ENCODE data around the gene S100PBP. TPM values are rescaled to one million over a fixed set of nuclear protein-coding genes. Genes with fewer than 3 reads are reported as not detected.

S100PBP gene
- total RNA-seq, 1 experiment from 2014 or later, result 50.1 TPM

DNA sequence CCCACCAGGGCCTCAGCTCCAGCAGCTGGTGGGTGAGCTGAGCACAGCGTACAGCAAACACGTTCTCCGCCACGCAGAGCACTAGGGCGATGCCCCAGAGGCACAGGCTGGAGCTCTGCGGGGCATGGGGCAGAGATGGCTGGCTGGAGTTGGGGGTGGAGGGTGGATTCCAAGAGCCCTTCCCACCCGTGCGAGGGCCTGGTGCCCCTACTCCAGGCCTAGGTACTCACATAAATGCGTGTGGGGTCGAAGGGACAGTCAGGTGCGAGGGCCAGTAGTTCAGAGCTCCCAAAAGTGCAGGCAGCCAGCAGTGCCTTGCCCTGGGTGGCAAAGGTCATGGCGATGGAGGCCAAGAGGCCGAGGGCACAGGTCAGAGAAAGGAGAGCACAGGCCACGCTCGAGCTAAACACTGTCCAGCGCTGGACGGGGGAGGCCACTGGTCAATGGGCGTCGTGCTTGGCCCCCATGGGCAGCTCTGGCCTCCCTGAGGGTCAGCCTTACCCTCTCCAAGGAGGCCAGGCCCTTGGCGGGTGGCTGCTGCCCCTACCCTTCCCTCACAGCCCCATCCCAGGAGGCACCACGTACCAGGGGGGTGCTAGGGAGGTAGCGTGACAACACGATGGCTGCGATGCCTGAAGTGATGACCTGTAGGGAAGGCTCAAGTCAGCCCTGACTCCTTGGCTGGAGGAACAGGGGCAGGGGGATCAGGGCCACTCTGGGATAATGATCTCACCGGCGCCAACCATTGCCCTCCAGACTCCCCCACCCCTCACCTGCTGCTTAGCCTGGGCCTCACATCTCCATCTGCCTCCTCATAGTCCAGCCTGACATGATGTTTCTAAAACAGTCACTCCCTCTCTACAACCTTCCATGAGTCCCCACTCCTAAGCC, 78.1 kb downstream of the S100PBP start:
- peaks cover 3% of the 10 kb centered on the region for H4K20me1 ChIP-seq (ENCODE audit: control insufficient read depth, insufficient read depth, insufficient read length)
- TF ChIP-seq, protein P1, sequence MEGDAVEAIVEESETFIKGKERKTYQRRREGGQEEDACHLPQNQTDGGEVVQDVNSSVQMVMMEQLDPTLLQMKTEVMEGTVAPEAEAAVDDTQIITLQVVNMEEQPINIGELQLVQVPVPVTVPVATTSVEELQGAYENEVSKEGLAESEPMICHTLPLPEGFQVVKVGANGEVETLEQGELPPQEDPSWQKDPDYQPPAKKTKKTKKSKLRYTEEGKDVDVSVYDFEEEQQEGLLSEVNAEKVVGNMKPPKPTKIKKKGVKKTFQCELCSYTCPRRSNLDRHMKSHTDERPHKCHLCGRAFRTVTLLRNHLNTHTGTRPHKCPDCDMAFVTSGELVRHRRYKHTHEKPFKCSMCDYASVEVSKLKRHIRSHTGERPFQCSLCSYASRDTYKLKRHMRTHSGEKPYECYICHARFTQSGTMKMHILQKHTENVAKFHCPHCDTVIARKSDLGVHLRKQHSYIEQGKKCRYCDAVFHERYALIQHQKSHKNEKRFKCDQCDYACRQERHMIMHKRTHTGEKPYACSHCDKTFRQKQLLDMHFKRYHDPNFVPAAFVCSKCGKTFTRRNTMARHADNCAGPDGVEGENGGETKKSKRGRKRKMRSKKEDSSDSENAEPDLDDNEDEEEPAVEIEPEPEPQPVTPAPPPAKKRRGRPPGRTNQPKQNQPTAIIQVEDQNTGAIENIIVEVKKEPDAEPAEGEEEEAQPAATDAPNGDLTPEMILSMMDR (conservative IDR thresholded peaks at IDR 0.05), result no peak
- H2AFZ ChIP-seq (ENCODE audit: low read length), result no peak overlapping the region
- H2AK5ac ChIP-seq (ENCODE audit: insufficient read length, low read length), result no peak overlapping the region
- peaks cover 74% of the 10 kb centered on the region for H3K27me3 Mint-ChIP-seq (ENCODE audit: low read depth)
- no peak overlapping the region for H3K4ac ChIP-seq (ENCODE audit: low read depth, low read length)
- H2BK5ac ChIP-seq (ENCODE audit: insufficient read length, low read length), result no peak overlapping the region
- no peak overlapping the region for H3K23ac ChIP-seq (ENCODE audit: insufficient read length, low read depth, low read length)
- H3K9ac ChIP-seq (ENCODE audit: extremely low read depth, insufficient read length, low read length), result no peak overlapping the region
- no peak overlapping the region for H2BK12ac ChIP-seq (ENCODE audit: insufficient read length, low read depth, low read length)
- peaks cover 0 to 9% (median 0%) of the 10 kb centered on the region in 3 experiments; a peak in 2 of 7 replicates for H3K36me3 Mint-ChIP-seq (ENCODE audit: insufficient read depth in 1 of 3, low read depth in 3 of 3)
- no peak overlapping the region; a peak in 1 of 5 replicates for H3K4me3 Mint-ChIP-seq
- no peak overlapping the region for H2BK15ac ChIP-seq (ENCODE audit: low read depth, low read length)
- no peak overlapping the region for H3K56ac ChIP-seq (ENCODE audit: insufficient read length, low read depth, low read length)
- WGBS (ENCODE audit: extremely low coverage, insufficient read length, low lambda C conversion rate), result no CpG with 5 or more reads among the region's 26 CpGs
- peaks cover 12% of the 10 kb centered on the region; the same call in 1 of the 2 replicates for H3K27me3 ChIP-seq (ENCODE audit: insufficient read depth, low read length)
- no peak overlapping the region for H4K8ac ChIP-seq (replicated peaks; ENCODE audit: insufficient read length, low read depth, low read length)
- H3K9me3 ChIP-seq (ENCODE audit: control insufficient read depth, low read depth, low read length), result no peaks in the 10 kb centered on the region
- no peak overlapping the region for H3K27ac Mint-ChIP-seq
- no peak overlapping the region for H4K5ac ChIP-seq (ENCODE audit: insufficient read length, low read depth, low read length)
- H3K27ac ChIP-seq (ENCODE audit: insufficient read length, low read depth, low read length), result no peak overlapping the region
- no peak overlapping the region for H3T11ph ChIP-seq (ENCODE audit: low read length)
- H3K4me1 Mint-ChIP-seq, result peaks cover 10 to 26% of the 10 kb centered on the region in 2 experiments; a peak in 3 of 4 replicates
- H2BK120ac ChIP-seq (ENCODE audit: low read depth, low read length, poor library complexity, severe bottlenecking), result no peak overlapping the region
- no peak overlapping the region for H2BK20ac ChIP-seq (ENCODE audit: low read depth, low read length, poor library complexity, severe bottlenecking)
- no peaks in the 10 kb centered on the region for H3K4me1 ChIP-seq (ENCODE audit: insufficient read depth, low read length)
- no peak overlapping the region for H3K4me2 ChIP-seq (ENCODE audit: insufficient read depth, insufficient read length, low read length)
- H3K9me3 Mint-ChIP-seq, result peaks cover 5 to 8% of the 10 kb centered on the region in 2 experiments; a peak in 3 of 5 replicates
- H3K18ac ChIP-seq (ENCODE audit: insufficient read length, low read depth, low read length), result no peak overlapping the region
- H3K14ac ChIP-seq (ENCODE audit: insufficient read depth, low read length), result no peak overlapping the region
- no peaks in the 10 kb centered on the region for H3K79me1 ChIP-seq (ENCODE audit: insufficient read depth, low read depth, low read length, poor library complexity, severe bottlenecking)
- no peak for DNase-seq
- peaks cover 3% of the 10 kb centered on the region for H3K23me2 ChIP-seq (ENCODE audit: insufficient read length, low read depth, low read length, poor library complexity, severe bottlenecking)
- no peak overlapping the region for H4K91ac ChIP-seq (ENCODE audit: insufficient read length, low read depth, low read length)
- no peaks in the 10 kb centered on the region for H3K79me2 ChIP-seq (ENCODE audit: insufficient read depth, low read length)
